Left lung (tissue), 10 donors: ENCODE data around the gene SCAPER. TPM values are rescaled to one million over a fixed set of nuclear protein-coding genes. Genes with fewer than 3 reads are reported as not detected.

Source experiments
- ATAC-seq: fragments of 200-7000 bp; cut with Tn5 transposase; one replicate; pipeline ENCODE4 v1.9.1; 2020; ENCODE audit warnings: moderate library complexity
- DNase-seq, 4 donors: peaks; one replicate each; pipeline ENCODE4 v3.0.0-alpha.2; 2013 to 2020
- H3K27ac ChIP-seq, 2 donors: fragments of 200-600 bp; sonication (generic) in 1 of 2; one replicate each; pipeline versions ENCODE4 v1.5.0 to v1.8.0; 2020 to 2021
- H3K27me3 ChIP-seq, 2 donors: fragments of 200-600 bp; sonication (generic) in 1 of 2; one replicate each; pipeline versions ENCODE4 v1.5.0 to v1.8.0; 2020 to 2021
- H3K36me3 ChIP-seq, 2 donors: fragments of 200-600 bp; sonication (generic) in 1 of 2; one replicate each; pipeline versions ENCODE4 v1.5.0 to v1.8.0; 2020 to 2021
- H3K4me1 ChIP-seq, 2 donors: fragments of 200-600 bp; one replicate each; pipeline ENCODE4 v1.8.0; 2021
- H3K4me3 ChIP-seq, 2 donors: fragments of 200-600 bp; sonication (generic) in 1 of 2; one replicate each; pipeline versions ENCODE4 v1.5.0 to v1.8.0; 2020 to 2021; ENCODE audit warnings: mild to moderate bottlenecking in 1 of 2
- H3K9me3 ChIP-seq, 2 donors: fragments of 200-600 bp; sonication (generic) in 1 of 2; one replicate each; pipeline versions ENCODE4 v1.5.0 to v1.8.0; 2020 to 2021
- intact Hi-C, 2 donors: fragments of 100-400 bp; cut with DNase I; formaldehyde crosslinking; loops; one replicate each; pipeline versions ENCODE4 v1.11.2 to v1.14.2; 2022
- polyA plus RNA-seq, 6 donors: library from polyadenylated mRNA; unstranded; fragments of 120-200 nt; gene quantifications; one replicate each; pipeline ENCODE4 v1.2.1, GENCODE V29; 2013; ENCODE audit not compliant: insufficient read length in 6 of 6
- total RNA-seq, 2 donors: library from RNA; stranded (reverse); fragmentation: NEBNext Ultra II Directional; extraction: Animal tissue kit (Norgen Biotek cat#: 25700); gene quantifications; one replicate each; pipeline ENCODE4 v1.2.1, GENCODE V29; 2021
- TF ChIP-seq, protein P1 (sequence below), 2 donors: fragments of 200-600 bp; sonication (generic) in 1 of 2; IDR thresholded peaks; one replicate each; pipeline versions ENCODE4 v1.5.0 to v1.8.0; 2021; ENCODE audit warnings: antibody characterized with exemption in 2 of 2
- donor health status: DM: no; HTN: yes; CAD: no.
- donor health status: DM: no; HTN: no; CAD: no.

SCAPER gene
- total and polyA plus RNA-seq, 8 donors, result 18.3 to 30.0 (median 26.6) TPM

DNA sequence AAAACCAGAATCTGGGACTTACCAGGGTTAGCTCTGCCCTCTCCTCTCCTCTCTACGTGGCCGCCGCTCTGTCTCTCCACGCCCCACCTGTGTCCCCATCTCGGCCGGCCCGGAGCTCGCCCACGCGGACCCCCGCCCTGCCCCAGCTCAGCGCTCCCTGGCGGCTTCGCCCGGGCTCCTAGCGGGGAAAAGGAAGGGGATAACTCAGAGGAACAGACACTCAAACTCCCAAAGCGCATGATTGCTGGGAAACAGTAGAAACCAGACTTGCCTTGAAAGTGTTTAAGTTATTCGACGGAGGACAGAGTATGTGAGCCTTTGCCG, 563.1 kb downstream of the SCAPER start:
- Histone ChIP-seq H3K4me3 (no peak overlapping the region), H3K36me3 (no peaks in the 10 kb centered on the region), H3K9me3 (no peaks in the 10 kb centered on the region), H3K4me1 (peaks cover 22 to 83% of the 10 kb centered on the region in 2 donors), H3K27ac (no peak overlapping the region), H3K27me3 (peaks cover 100% of the 10 kb centered on the region in 2 donors)
- DNase-seq (no peak), ATAC-seq (no peak)
- intact Hi-C loops, result no loop called here
- TF ChIP-seq, protein P1, sequence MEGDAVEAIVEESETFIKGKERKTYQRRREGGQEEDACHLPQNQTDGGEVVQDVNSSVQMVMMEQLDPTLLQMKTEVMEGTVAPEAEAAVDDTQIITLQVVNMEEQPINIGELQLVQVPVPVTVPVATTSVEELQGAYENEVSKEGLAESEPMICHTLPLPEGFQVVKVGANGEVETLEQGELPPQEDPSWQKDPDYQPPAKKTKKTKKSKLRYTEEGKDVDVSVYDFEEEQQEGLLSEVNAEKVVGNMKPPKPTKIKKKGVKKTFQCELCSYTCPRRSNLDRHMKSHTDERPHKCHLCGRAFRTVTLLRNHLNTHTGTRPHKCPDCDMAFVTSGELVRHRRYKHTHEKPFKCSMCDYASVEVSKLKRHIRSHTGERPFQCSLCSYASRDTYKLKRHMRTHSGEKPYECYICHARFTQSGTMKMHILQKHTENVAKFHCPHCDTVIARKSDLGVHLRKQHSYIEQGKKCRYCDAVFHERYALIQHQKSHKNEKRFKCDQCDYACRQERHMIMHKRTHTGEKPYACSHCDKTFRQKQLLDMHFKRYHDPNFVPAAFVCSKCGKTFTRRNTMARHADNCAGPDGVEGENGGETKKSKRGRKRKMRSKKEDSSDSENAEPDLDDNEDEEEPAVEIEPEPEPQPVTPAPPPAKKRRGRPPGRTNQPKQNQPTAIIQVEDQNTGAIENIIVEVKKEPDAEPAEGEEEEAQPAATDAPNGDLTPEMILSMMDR (IDR thresholded peaks at IDR 0.05), result no peak

DNA sequence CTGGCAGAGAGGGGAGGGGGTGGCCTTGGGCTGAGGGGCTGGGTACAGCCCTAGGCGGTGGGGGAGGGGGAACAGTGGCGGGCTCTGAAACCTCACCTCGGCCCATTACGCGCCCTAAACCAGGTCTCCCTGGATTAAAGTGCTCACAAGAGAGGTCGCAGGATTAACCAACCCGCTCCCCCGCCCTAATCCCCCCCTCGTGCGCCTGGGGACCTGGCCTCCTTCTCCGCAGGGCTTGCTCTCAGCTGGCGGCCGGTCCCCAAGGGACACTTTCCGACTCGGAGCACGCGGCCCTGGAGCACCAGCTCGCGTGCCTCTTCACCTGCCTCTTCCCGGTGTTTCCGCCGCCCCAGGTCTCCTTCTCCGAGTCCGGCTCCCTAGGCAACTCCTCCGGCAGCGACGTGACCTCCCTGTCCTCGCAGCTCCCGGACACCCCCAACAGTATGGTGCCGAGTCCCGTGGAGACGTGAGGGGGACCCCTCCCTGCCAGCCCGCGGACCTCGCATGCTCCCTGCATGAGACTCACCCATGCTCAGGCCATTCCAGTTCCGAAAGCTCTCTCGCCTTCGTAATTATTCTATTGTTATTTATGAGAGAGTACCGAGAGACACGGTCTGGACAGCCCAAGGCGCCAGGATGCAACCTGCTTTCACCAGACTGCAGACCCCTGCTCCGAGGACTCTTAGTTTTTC, 563.6 kb downstream of the SCAPER start:
- intact Hi-C loops, result no loop called here
- H3K36me3 ChIP-seq, result no peaks in the 10 kb centered on the region
- no peak overlapping the region for H3K27ac ChIP-seq
- DNase-seq, result no peak
- TF ChIP-seq, protein P1 (IDR thresholded peaks at IDR 0.05), result no peak
- no peak overlapping the region for H3K4me3 ChIP-seq
- ATAC-seq, result peak; percentile 30
- H3K9me3 ChIP-seq, result no peaks in the 10 kb centered on the region
- H3K27me3 ChIP-seq, result peaks cover 100% of the 10 kb centered on the region in 2 donors
- peaks cover 18 to 83% of the 10 kb centered on the region in 2 donors for H3K4me1 ChIP-seq

DNA sequence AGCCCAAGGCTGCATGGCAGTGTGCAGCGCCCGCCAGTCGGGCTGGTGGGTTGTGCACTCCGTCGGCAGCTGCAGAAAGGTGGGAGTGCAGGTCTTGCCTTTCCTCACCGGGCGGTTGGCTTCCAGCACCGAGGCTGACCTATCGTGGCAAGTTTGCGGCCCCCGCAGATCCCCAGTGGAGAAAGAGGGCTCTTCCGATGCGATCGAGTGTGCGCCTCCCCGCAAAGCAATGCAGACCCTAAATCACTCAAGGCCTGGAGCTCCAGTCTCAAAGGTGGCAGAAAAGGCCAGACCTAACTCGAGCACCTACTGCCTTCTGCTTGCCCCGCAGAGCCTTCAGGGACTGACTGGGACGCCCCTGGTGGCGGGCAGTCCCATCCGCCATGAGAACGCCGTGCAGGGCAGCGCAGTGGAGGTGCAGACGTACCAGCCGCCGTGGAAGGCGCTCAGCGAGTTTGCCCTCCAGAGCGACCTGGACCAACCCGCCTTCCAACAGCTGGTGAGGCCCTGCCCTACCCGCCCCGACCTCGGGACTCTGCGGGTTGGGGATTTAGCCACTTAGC, 564.3 kb downstream of the SCAPER start:
- H3K27ac ChIP-seq, result no peak overlapping the region
- DNase-seq, result peak in 1 of 4 donors; percentile 81
- no peaks in the 10 kb centered on the region for H3K36me3 ChIP-seq
- H3K4me3 ChIP-seq, result peak overlapping the region in 1 of 2 donors; percentile 35
- TF ChIP-seq, protein P1 (IDR thresholded peaks at IDR 0.05), result no peak
- ATAC-seq, result peak; percentile 20
- no peaks in the 10 kb centered on the region for H3K9me3 ChIP-seq
- peaks cover 14 to 81% of the 10 kb centered on the region in 2 donors for H3K4me1 ChIP-seq
- H3K27me3 ChIP-seq, result peaks cover 100% of the 10 kb centered on the region in 2 donors
- intact Hi-C loops, result no loop called here

DNA sequence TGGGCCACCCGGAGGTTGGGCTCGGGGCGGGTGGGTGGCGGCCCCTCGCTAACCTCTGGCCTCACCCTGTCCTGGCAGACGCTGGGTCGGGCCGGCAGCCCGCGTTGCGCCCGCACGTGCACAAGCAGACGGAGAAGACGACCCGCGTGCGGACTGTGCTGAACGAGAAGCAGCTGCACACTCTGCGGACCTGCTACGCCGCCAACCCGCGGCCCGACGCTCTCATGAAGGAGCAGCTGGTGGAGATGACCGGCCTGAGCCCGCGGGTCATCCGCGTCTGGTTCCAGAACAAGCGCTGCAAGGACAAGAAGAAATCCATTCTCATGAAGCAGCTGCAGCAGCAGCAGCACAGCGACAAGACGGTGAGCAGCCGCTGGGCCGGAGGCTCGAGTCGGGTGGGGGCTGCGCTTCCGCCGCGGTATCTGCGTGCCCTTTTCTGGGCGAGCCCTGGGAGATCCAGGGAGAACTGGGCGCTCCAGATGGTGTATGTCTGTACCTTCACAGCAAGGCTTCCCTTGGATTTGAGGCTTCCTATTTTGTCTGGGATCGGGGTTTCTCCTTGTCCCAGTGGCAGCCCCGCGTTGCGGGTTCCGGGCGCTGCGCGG, 564.8 kb downstream of the SCAPER start:
- Histone ChIP-seq H3K9me3 (no peaks in the 10 kb centered on the region), H3K27me3 (peaks cover 100% of the 10 kb centered on the region in 2 donors), H3K36me3 (no peaks in the 10 kb centered on the region), H3K4me1 (peaks cover 14 to 81% of the 10 kb centered on the region in 2 donors), H3K4me3 (peak overlapping the region in 1 of 2 donors; percentile 35), H3K27ac (no peak overlapping the region)
- DNase-seq (peak in 2 of 4 donors; percentile 56 to 82), ATAC-seq (no peak)
- intact Hi-C loops, result no loop called here
- TF ChIP-seq, protein P1 (IDR thresholded peaks at IDR 0.05), result no peak
